HepG2 (cell line): ENCODE data around the gene CAPRIN1. TPM values are rescaled to one million over a fixed set of nuclear protein-coding genes. Genes with fewer than 3 reads are reported as not detected.
A peak's percentile ranks its signal among the peaks of the same experiment; 100 is the strongest.

Source experiments
- ATAC-seq: fragments of 200-7000 bp; cut with Tn5 transposase; 3 replicates; pipeline ENCODE4 v1.9.1; 2020; ENCODE audit warnings: mild to moderate bottlenecking, moderate library complexity
- BruUV-seq: library from RNA; stranded (reverse); fragments of 400-500 nt; replicated peaks from 2 replicates; lab custom pipeline; 2021; lab: Mats Ljungman, UMichigan
- CTCF ChIA-PET: fragments of 300-600 bp; formaldehyde crosslinking; extraction: SDS; loops from one replicate; lab custom pipeline; 2021; ENCODE audit warnings: low total read pairs, inconsistent platforms, low intra/inter-chr PET ratio; lab: Yijun Ruan, JAX
- POLR2A ChIA-PET: fragments of 350-600 bp; sonication (Branson Sonifier 250); formaldehyde crosslinking; loops from one replicate; lab custom pipeline; 2020; ENCODE audit warnings: antibody characterized with exemption, inconsistent platforms; lab: Yijun Ruan, JAX
- DNase-seq: peaks from one replicate; pipeline ENCODE4 v3.0.0-alpha.2; 2015; ENCODE audit warnings: low spot score
- FAIRE-seq: peaks from 3 replicates; lab custom pipeline; 2011; peaks lifted over from hg19 to GRCh38; lab: Jason Lieb, UNC
- H2AFZ ChIP-seq: one replicate; pipeline ENCODE4 v1.6.1; 2011; ENCODE audit warnings: low read length, inconsistent platforms
- H3K27ac ChIP-seq: fragments of 300-600 bp; 3 replicates; pipeline ENCODE4 v1.8.0; 2011; ENCODE audit warnings: mixed run types, mild to moderate bottlenecking, mixed read lengths, low read length, inconsistent platforms; ENCODE audit not compliant: insufficient read depth; ENCODE audit errors: extremely low read length
- H3K27me3 ChIP-seq, 2 experiments: fragments of 200-600 bp in 1 of 2; 2 replicates in 1 of 2; 3 replicates in 1 of 2; pipeline versions ENCODE4 v1.6.0 to v1.8.0; 2011; ENCODE audit warnings: low read length in 2 of 2, mild to moderate bottlenecking in 2 of 2, moderate library complexity in 2 of 2, inconsistent platforms in 1 of 2; ENCODE audit not compliant: insufficient read depth in 2 of 2, control insufficient read depth in 1 of 2
- H3K36me3 ChIP-seq, 2 experiments: fragments of 200-600 bp in 1 of 2; replicated peaks in 1 of 2; 2 replicates in 1 of 2; 3 replicates in 1 of 2; pipeline versions ENCODE4 v1.5.1 to v1.8.0; 2011; ENCODE audit warnings: low read length in 2 of 2, inconsistent platforms in 1 of 2; ENCODE audit not compliant: insufficient read depth in 2 of 2, control insufficient read depth in 1 of 2
- H3K4me1 ChIP-seq: 2 replicates; pipeline ENCODE4 v1.5.1; 2012; ENCODE audit warnings: low read length, inconsistent platforms; ENCODE audit not compliant: insufficient read depth
- H3K4me2 ChIP-seq: 2 replicates; pipeline ENCODE4 v1.6.0; 2011; ENCODE audit warnings: low read depth, low read length, inconsistent platforms
- H3K4me3 ChIP-seq, 3 experiments: fragments of 200-600 bp in 1 of 3; sonication (generic), shearing (Covaris generic) in 1 of 3; replicated peaks in 1 of 3; 2 replicates each; pipeline ENCODE4 v1.5.1; 2011 to 2016; ENCODE audit warnings: low read length in 3 of 3, inconsistent platforms in 2 of 3, low read depth in 2 of 3, mild to moderate bottlenecking in 2 of 3, control low read depth in 1 of 3, mixed read lengths in 1 of 3; ENCODE audit not compliant: insufficient read depth in 1 of 3
- H3K79me2 ChIP-seq: one replicate; pipeline ENCODE4 v1.6.1; 2011; ENCODE audit warnings: low read length, inconsistent platforms; ENCODE audit not compliant: insufficient read depth
- H3K9ac ChIP-seq: 2 replicates; pipeline ENCODE4 v1.6.0; 2011; ENCODE audit warnings: mild to moderate bottlenecking, low read depth, low read length, inconsistent platforms; ENCODE audit not compliant: insufficient read depth
- H3K9me3 ChIP-seq: 2 replicates; pipeline ENCODE4 v1.5.1; 2012; ENCODE audit warnings: mild to moderate bottlenecking, low read length
- H4K20me1 ChIP-seq: 2 replicates; pipeline ENCODE4 v1.6.0; 2011; ENCODE audit warnings: inconsistent platforms, mild to moderate bottlenecking, low read length, moderate library complexity; ENCODE audit not compliant: insufficient read depth
- BORCS8-MEF2B ChIP-seq: sonication (generic); formaldehyde crosslinking; IDR thresholded peaks from 2 replicates; pipeline ENCODE4 v1.8.0; 2022; ENCODE audit warnings: mild to moderate bottlenecking, missing genetic modification reagents
- DMAP1 ChIP-seq: IDR thresholded peaks from 2 replicates; pipeline ENCODE4 v1.6.1; 2016
- EP300 ChIP-seq, 3 experiments: sonication (generic) in 1 of 3; formaldehyde crosslinking in 1 of 3; IDR thresholded peaks; 2 replicates each; pipeline versions ENCODE4 v1.5.1 to v1.6.1; 2011 to 2020; ENCODE audit warnings: low read depth in 2 of 3, low read length in 2 of 3, borderline replicate concordance in 1 of 3, improper control_type of control experiment in 1 of 3, mild to moderate bottlenecking in 1 of 3, missing genetic modification reagents in 1 of 3, moderate library complexity in 1 of 3
- NKX3-1 ChIP-seq: sonication (generic); formaldehyde crosslinking; IDR thresholded peaks from 2 replicates; pipeline ENCODE4 v1.5.0; 2020; ENCODE audit warnings: missing genetic modification reagents
- PHF8 ChIP-seq: sonication (generic); formaldehyde crosslinking; IDR thresholded peaks from 2 replicates; pipeline ENCODE4 v1.5.0; 2020; ENCODE audit warnings: missing genetic modification reagents
- ZBTB4 ChIP-seq: sonication (generic); formaldehyde crosslinking; IDR thresholded peaks from 2 replicates; pipeline ENCODE4 v1.4.0; 2020; ENCODE audit warnings: missing genetic modification reagents, mild to moderate bottlenecking, borderline replicate concordance
- ZNF138 ChIP-seq: sonication (generic); formaldehyde crosslinking; IDR thresholded peaks from 2 replicates; pipeline ENCODE4 v1.5.0; 2020; ENCODE audit warnings: mild to moderate bottlenecking, low read depth, missing genetic modification reagents
- ZNF224 ChIP-seq: sonication (generic); formaldehyde crosslinking; IDR thresholded peaks from 2 replicates; pipeline ENCODE4 v1.5.0; 2020; ENCODE audit warnings: mild to moderate bottlenecking, missing genetic modification reagents
- ZNF274 ChIP-seq: sonication (generic); formaldehyde crosslinking; IDR thresholded peaks from 2 replicates; pipeline ENCODE4 v1.5.1; 2020; ENCODE audit warnings: mild to moderate bottlenecking, missing genetic modification reagents
- ZNF563 ChIP-seq: sonication (generic); formaldehyde crosslinking; IDR thresholded peaks from 2 replicates; pipeline ENCODE4 v1.8.0; 2022; ENCODE audit warnings: mild to moderate bottlenecking, moderate library complexity, missing genetic modification reagents
- ZNF687 ChIP-seq: sonication (generic); formaldehyde crosslinking; IDR thresholded peaks from 2 replicates; pipeline ENCODE4 v1.5.1; 2020; ENCODE audit warnings: mild to moderate bottlenecking, missing genetic modification reagents, moderate library complexity
- ZNF788 ChIP-seq: sonication (generic); formaldehyde crosslinking; IDR thresholded peaks from 2 replicates; pipeline ENCODE4 v1.5.0; 2020; ENCODE audit warnings: mild to moderate bottlenecking, missing genetic modification reagents, borderline replicate concordance
- WGBS: methylation state at CpG from one replicate; pipeline ENCODE4 v1.1.6; 2017; ENCODE audit warnings: low lambda C conversion rate; 5-methylcytosine and 5-hydroxymethylcytosine counted together
- in situ Hi-C: cut with HindIII; loops from 2 replicates; pipeline ENCODE4 v1.10.0; 2017; ENCODE audit warnings: low pct_unique_long_range_greater_than_20kb; ENCODE audit not compliant: extremely low pct_ligation_motif_present
- intact Hi-C: fragments of 100-400 bp; cut with micrococcal nuclease; formaldehyde crosslinking; loops from one replicate; pipeline ENCODE4 v1.10.0; 2022; ENCODE audit not compliant: unreplicated experiment
- polyA plus RNA-seq, 8 experiments: library from polyadenylated mRNA; depleted of rRNA in 3 of 8; stranded (reverse) in 7 of 8; unstranded in 1 of 8; fragments of >200 nt; fragmentation: Illumina TruSeq in 4 of 8; extraction: Trizol in 4 of 8; gene quantifications; 2 replicates each; pipeline versions ENCODE4 v1.2.1 to v1.2.3, GENCODE V29; 2011 to 2016; ENCODE audit warnings: low read depth in 4 of 8, missing spikeins in 1 of 8, mixed read lengths in 1 of 8; ENCODE audit not compliant: insufficient read depth in 1 of 8
- total RNA-seq, 5 experiments: library from RNA; depleted of rRNA; stranded (reverse); fragments of >200 nt; fragmentation: Illumina TruSeq; extraction: Trizol; gene quantifications; 2 replicates each; pipeline ENCODE4 v1.2.3, GENCODE V29; 2016; ENCODE audit warnings: low read depth in 1 of 5
- TF ChIP-seq, protein P1 (sequence below): sonication (generic); formaldehyde crosslinking; IDR thresholded peaks from 2 replicates; pipeline ENCODE4 v1.4.0; 2020; ENCODE audit warnings: mild to moderate bottlenecking, missing genetic modification reagents

CAPRIN1 gene
- total and polyA plus RNA-seq, 2 of the 13 experiments (the other 11 are each of a cell fraction or from before 2014, with no cell fraction given): 114 to 162 TPM

DNA sequence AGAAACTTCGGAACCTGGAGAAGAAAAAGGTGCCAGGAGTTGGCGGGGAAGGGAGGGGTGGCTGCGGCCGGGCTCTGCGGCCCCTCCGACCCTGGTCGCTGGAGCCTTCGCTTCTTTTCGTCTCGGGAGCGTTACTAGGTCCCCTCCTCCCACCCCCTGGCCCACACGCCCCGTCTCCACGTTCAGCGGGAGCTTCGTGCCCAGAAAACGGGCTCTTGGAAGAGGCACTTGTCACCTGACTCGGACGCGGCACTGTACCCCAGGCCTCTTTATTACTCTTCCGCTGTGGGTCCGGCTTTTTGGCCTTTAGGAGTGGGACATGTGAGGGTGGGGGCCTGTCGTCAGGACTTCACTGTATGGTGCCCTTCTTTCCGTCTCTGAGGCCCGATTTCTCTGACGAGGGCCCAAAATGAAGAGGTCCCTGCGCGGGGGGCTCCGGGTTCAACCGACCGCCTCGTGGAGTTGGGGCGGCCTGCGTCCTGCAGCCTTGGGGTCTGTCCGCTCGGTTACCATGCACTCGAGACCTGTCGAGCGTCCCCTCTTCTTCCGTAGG is 1.2 kb downstream of the CAPRIN1 start:
- DNase-seq (no peak), FAIRE-seq (no peak), ATAC-seq (no peak)
- peak overlapping the region; percentile 67 for H3K4me2 ChIP-seq
- H3K36me3 ChIP-seq: peaks cover 0 to 11% of the 10 kb centered on the region in 2 experiments; a peak in 3 of 5 replicates
- peak overlapping the region; percentile 74 to 100 (median 95) for H3K4me3 ChIP-seq
- no peaks in the 10 kb centered on the region for H3K9me3 ChIP-seq
- H3K79me2 ChIP-seq: peaks cover 55% of the 10 kb centered on the region
- BruUV-seq: TSS peak; percentile 82
- H2AFZ ChIP-seq: no peak overlapping the region
- H3K27ac ChIP-seq: peak overlapping the region; percentile 98
- CTCF ChIA-PET: no interaction called here
- 0% methylated on average over 12 of the region's 40 CpGs for WGBS
- peaks cover 36% of the 10 kb centered on the region for H4K20me1 ChIP-seq
- in situ Hi-C loops (no loop called here), intact Hi-C loops (loop anchor here (5.0 kb wide), 1 partner anchor 55 kb away; no protein-coding TSS in a partner anchor)
- no peaks in the 10 kb centered on the region for H3K27me3 ChIP-seq
- peaks cover 49% of the 10 kb centered on the region for H3K4me1 ChIP-seq
- POLR2A ChIA-PET: interaction anchor here (0.6 to 0.9 kb wide), 2 partner anchors 53 to 902 kb away, joined by 3 to 4 read pairs; partner anchors contain the start of gene NAT10
- H3K9ac ChIP-seq: peak overlapping the region; percentile 95
- TF ChIP-seq ZNF224 (CRISPR knock-in tag) (peak; percentile 22; the same call in 1 of the 2 replicates), ZNF563 (CRISPR knock-in tag) (0 out of 2 replicates have a peak, but pooled peaks have one; percentile 5), DMAP1 (CRISPR knock-in tag) (peak; percentile 4), NKX3-1 (0 out of 2 replicates have a peak, but pooled peaks have one; percentile 42), ZNF687 (peak; percentile 38; the same call in 1 of the 2 replicates), BORCS8-MEF2B (0 out of 2 replicates have a peak, but pooled peaks have one; percentile 9), ZNF138 (no peak), PHF8 (CRISPR knock-in tag) (peak; percentile 7; the same call in 1 of the 2 replicates), ZNF274 (CRISPR knock-in tag) (0 out of 2 replicates have a peak, but pooled peaks have one; percentile 13), ZBTB4 (no peak), ZNF788 (CRISPR knock-in tag) (no peak), EP300 (IDR thresholded peaks at IDR 0.05; ENCODE audit: low read depth in 2 of 2, low read length in 2 of 2) (no peak), EP300 (CRISPR knock-in tag; IDR thresholded peaks at IDR 0.05; ENCODE audit: borderline replicate concordance) (no peak)
- TF ChIP-seq, protein P1, sequence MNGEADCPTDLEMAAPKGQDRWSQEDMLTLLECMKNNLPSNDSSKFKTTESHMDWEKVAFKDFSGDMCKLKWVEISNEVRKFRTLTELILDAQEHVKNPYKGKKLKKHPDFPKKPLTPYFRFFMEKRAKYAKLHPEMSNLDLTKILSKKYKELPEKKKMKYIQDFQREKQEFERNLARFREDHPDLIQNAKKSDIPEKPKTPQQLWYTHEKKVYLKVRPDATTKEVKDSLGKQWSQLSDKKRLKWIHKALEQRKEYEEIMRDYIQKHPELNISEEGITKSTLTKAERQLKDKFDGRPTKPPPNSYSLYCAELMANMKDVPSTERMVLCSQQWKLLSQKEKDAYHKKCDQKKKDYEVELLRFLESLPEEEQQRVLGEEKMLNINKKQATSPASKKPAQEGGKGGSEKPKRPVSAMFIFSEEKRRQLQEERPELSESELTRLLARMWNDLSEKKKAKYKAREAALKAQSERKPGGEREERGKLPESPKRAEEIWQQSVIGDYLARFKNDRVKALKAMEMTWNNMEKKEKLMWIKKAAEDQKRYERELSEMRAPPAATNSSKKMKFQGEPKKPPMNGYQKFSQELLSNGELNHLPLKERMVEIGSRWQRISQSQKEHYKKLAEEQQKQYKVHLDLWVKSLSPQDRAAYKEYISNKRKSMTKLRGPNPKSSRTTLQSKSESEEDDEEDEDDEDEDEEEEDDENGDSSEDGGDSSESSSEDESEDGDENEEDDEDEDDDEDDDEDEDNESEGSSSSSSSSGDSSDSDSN (CRISPR knock-in tag): peak; percentile 9; the same call in 1 of the 2 replicates
